GM21576 (cell line): Measurements from ENCODE around the gene CITED4.
A peak's percentile ranks its signal among the peaks of the same experiment; 100 is the strongest.

ENCODE experiments used
- ATAC-seq: cut with Tn5 transposase; IDR thresholded peaks from one replicate; pipeline ENCODE4 v1.9.1; 2021; ENCODE audit warnings: mild to moderate bottlenecking, moderate library complexity; ENCODE audit not compliant: unreplicated experiment

The CITED4 gene

GRCh38 chr1:40855513-40855912 is 6.7 kb downstream of the CITED4 start:
- ATAC-seq: no peak

GRCh38 chr1:40853885-40854170 is 8.3 kb downstream of the CITED4 start:
- no peak for ATAC-seq

- ATAC-seq: no peak
These were observed 8.9 kb downstream of the CITED4 start for GRCh38 chr1:40853113-40853884.

- ATAC-seq: peak; percentile 52
These were observed 10.5 kb downstream of the CITED4 start for GRCh38 chr1:40851643-40852042.

GRCh38 chr1:40849801-40850592 is 12.2 kb downstream of the CITED4 start:
- no peak for ATAC-seq

- no peak for ATAC-seq
These were observed 13.5 kb downstream of the CITED4 start for GRCh38 chr1:40848530-40849189.

GRCh38 chr1:40847023-40847745 is 15.0 kb downstream of the CITED4 start:
- no peak for ATAC-seq

GRCh38 chr1:40845895-40846294 is 16.3 kb downstream of the CITED4 start:
- no peak for ATAC-seq

GRCh38 chr1:40844887-40845878 is 17.0 kb downstream of the CITED4 start:
- ATAC-seq: no peak

GRCh38 chr1:40844079-40844478 is 18.1 kb downstream of the CITED4 start:
- no peak for ATAC-seq

GRCh38 chr1:40842691-40843090 is 19.5 kb downstream of the CITED4 start:
- no peak for ATAC-seq

- no peak for ATAC-seq
These were observed 20.0 kb downstream of the CITED4 start for GRCh38 chr1:40842207-40842606.

- ATAC-seq: no peak
These were observed 20.6 kb downstream of the CITED4 start for GRCh38 chr1:40841602-40842001.

- no peak for ATAC-seq
These were observed 21.4 kb downstream of the CITED4 start for GRCh38 chr1:40840526-40841323.

- no peak for ATAC-seq
These were observed 22.2 kb downstream of the CITED4 start for GRCh38 chr1:40839943-40840335.

- no peak for ATAC-seq
These were observed 22.9 kb downstream of the CITED4 start for GRCh38 chr1:40838980-40839942.

- no peak for ATAC-seq
These were observed 23.9 kb downstream of the CITED4 start for GRCh38 chr1:40838045-40838979.
